NCI-H345 treated with DMSO at 0.1 percent for 48 hours (cell line): ENCODE data around the gene SAMD4B.
"Not testable (repeated sequence)": the region's sequence is repeated elsewhere in the genome, so short reads cannot be mapped to it uniquely, and the experiment has no call there.

ENCODE experiments used
- DNase-seq: peaks from one replicate; lab custom pipeline; 2025; ENCODE audit not compliant: unreplicated experiment; lab: John Stamatoyannopoulos, UW

The SAMD4B gene

GRCh38 chr19:39341719-39342604, at the start of gene SAMD4B:
Gene SAMD4B, plus strand, starts transcription at chr19:39342421. Its CDS starts 14,473 bp downstream, at chr19:39356894.
- DNase-seq, result peak; percentile 100

- DNase-seq, result no peak
Measured at GRCh38 chr19:39293394-39293793, 48.8 kb upstream of the SAMD4B start.

GRCh38 chr19:39296055-39296645, 46.1 kb upstream of the SAMD4B start, which contains the start of gene IFNL1:
Gene IFNL1, plus strand, starts transcription at chr19:39296407. Its CDS starts 15 bp downstream, at chr19:39296422.
- DNase-seq, result no peak

DNA sequence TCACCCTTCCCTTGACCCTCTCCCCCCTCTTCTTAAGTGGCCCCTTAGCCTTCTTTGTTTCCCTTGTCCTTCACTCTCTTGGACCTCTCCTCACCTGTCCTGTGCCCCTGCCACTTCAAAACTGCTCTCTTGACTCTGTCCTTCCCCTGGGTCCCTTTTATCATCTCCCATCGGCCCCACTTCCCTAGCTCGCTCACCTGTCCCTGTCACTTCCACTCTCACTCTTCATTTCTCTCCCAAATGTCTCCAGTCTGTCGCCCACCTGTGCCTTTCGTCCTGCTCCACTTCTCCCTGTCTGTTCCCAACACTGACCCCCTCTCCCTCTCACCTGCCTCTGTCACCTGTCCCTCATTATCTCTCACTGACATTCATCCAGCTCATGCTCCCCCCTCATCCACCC, 45.3 kb upstream of the SAMD4B start:
- no peak for DNase-seq

DNA sequence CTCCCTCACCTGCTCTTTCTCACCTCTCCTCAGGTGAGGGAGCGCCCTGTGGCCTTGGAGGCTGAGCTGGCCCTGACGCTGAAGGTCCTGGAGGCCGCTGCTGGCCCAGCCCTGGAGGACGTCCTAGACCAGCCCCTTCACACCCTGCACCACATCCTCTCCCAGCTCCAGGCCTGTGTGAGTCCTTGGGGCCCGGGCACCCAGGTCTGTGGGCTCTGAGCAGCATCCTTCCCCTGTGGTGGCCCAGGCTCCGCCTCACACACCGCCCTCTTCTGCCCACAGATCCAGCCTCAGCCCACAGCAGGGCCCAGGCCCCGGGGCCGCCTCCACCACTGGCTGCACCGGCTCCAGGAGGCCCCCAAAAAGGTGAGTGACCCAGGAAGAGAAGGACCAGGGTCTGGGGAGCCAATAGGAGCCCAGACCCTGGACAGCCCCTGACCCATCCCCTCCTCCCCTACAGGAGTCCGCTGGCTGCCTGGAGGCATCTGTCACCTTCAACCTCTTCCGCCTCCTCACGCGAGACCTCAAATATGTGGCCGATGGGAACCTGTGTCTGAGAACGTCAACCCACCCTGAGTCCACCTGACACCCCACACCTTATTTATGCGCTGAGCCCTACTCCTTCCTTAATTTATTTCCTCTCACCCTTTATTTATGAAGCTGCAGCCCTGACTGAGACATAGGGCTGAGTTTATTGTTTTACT, 44.1 kb upstream of the SAMD4B start:
- DNase-seq, result no peak

DNA sequence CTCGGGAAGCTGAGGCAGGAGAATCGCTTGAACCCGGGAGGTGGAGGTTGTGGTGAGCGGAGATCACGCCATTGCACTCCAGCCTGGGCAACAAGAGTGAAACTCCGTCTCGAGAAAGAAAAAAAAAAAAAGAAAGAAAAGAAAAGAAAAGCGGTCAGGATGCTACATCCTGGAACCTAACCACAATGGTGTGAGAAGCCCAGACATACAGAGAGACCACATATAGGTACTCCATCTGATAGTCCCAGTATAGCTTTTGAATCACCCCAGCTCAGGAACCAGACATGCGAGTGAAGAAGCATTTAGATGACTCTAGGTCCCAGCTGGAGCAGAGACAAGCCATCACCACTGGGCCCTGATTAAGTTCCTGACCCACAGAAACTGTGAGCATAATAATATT, 42.8 kb upstream of the SAMD4B start:
- no peak for DNase-seq

DNA sequence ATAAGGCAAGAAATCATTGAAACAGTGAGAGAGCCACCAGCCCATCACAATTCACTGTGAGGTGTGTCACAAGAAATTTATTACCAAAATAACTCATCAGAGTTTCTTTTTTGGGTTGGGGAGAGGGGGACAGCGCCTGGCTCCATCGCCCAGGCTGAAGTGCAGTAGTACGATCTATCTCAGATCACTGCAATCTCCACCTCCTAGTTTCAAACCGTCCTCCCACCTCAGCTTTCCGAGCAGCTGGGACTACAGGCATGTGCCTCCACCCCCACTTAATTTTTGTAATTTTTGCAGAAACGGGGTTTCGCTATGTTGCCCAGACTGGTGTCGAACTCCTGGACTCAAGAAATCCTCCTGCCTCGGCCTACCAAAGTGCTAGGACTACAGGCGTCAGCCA, 42.4 kb upstream of the SAMD4B start:
- no peak for DNase-seq

GRCh38 chr19:39301021-39301420, 41.2 kb upstream of the SAMD4B start:
- DNase-seq, result no peak

DNA sequence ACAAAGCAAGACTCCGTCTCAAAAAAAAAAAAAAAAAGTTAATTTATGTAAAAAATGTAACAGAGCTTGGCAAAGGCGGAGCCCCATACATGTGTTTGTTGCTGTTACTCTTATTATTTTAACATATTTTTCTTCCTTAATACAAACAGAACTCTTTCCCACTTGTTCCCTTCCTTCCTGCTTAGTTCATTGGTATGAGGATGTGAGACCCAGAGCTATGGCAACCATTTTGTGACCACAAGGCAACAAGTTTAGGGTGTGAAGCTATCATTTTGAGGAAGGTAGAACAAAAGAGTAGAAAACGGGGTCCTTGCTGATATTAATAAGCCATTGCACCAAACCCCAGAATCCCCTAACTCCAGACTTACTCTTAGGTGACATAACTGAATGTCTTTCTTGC, 40.7 kb upstream of the SAMD4B start:
- DNase-seq, result no peak

DNA sequence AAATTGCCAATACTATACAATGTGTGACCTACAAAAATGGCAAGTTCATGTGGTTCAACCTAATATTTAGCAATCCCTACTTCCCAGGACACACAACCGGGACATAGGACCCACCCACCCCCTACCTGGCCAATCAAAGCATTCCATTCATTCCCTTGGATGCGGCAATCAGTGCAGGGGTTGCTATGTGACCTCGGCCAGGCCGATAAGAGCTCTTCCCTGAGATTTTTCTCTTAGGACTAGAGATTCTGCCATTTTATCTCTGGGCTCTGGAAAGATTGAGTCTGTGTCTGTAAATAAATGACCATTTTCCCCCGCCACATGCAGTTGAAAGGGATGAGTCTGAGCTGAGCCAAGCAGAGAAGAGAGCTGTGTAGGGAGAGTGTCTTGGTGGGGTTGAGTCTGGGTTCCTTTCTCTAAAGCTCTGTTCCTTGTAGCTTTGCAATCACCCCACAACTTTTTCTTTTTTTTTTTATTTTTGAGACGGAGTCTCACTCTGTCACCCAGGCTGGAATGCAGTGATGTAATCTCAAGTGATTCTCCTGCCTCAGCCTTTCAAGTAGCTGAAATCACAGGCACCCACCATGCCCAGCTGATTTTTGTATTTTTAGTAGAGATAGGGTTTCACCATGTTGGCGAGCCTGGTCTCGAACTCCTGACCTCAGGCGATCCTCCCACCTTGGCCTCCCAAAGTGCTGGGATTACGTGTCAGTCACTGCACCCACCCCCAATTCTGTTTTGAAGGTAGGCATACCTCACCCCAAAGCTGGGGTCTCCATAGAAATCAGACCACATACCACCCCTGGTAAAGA, 38.6 kb upstream of the SAMD4B start:
- no peak for DNase-seq

GRCh38 chr19:39304185-39304513, 38.1 kb upstream of the SAMD4B start:
- no peak for DNase-seq

- no peak for DNase-seq
Measured at GRCh38 chr19:39304701-39305571, 37.3 kb upstream of the SAMD4B start.

DNA sequence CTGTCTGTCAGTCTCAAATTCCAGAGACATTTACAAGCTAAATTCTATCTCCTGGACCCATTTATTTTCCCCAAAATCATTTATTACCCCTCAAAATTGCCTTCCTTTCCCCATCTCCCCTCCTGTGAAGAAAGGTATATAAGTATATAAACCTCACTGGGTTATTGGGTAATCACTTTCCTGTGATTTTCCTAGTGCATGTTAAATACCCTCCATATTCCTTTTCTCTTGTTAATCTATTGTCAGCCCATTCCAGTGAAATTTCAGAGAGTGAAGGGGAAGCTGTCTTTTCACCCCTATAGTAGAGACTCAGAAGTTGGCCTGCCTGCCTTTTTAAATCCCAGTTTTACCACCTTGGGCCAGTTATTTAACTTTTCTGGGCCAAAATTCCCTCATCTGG, 36.1 kb upstream of the SAMD4B start:
- DNase-seq, result no peak

DNA sequence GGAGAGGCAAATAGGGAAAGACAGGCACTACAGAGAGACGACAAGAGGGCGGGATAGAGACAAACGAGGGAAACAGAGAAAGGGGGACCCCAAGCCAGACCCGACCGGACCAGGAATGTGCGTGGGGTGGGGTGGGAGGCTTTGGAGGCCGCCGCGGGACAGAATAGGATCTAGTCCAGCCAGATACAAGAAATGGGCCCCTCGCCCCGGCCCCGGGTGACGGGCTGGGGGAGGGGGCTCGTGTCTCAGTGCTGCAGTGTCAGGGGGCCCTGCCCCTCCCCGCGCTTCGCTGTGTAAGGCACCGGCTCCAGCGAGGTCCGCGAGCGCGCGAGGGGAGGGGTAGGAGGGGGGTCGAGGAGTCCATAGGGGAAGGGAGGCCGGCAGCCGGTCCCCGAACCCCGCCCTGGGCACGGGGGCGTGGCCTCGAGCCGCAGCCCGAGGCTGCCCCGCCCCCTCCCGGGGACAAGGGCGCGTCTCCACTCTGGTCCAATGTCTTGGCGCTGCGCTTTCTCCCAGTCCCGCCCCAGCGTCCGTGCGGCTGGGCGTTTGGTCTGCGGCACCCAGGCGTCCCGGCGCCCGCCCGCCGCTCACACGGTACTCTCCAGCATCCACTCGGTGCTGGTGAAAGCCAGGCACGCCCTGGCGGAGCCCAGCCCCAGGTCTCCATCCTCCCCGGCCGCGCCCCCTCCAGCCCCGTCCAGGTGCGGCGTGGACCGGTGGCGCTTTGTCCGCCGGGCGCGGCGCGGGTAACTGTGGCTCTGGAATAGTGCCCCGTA, 35.0 kb upstream of the SAMD4B start:
- DNase-seq, result peak; percentile 65

GRCh38 chr19:39307822-39308530, 34.2 kb upstream of the SAMD4B start:
- DNase-seq, result no peak

DNA sequence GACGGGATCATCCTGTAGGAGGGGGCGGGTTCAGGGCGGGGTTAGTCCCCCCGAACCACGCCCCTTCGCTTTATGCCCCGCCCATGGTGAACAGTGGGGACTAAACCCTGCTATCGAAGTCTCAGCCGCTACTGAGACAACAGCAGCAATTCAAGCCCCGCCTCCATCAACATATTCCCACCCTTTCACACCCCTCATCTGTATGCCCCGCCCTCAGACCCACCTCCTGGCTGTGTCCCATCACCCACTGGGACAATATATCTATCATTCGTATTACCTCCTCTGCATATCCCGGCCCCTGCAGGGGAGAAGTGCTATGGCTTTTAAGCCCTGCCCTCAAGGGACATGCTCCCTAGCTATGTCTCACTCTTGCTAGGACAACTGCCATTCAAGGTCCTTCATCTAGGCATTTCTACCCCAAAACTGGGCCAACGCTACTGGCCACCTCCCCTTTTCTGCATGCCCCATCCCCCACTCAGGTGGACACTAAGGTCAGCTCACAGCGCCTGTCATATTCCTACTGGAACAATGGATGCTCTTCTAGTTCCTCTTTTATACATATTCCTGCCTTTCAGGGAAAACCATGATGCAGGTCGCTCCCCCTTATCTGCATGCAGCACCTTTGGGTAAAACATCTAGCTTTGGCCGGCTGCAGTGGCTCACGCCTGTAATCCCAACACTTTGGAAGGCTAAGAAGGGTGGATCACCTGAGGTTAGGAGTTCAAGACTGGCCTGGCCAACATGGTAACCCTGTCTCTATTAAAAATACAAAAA, 33.5 kb upstream of the SAMD4B start:
- DNase-seq, result no peak

- DNase-seq, result not testable (repeated sequence)
Measured at GRCh38 chr19:39309305-39309670, 32.9 kb upstream of the SAMD4B start.
